Stimulated activated CD8-positive, alpha-beta memory T cell treated with anti-CD3 and anti-CD28 coated beads, Interleukin-4, amount 100 ng/mL, for 24 hours (primary cell): ENCODE results near the gene CA10.

Experiments used
- DNase-seq: peaks from one replicate; pipeline ENCODE4 v3.0.0-alpha.2; 2020; ENCODE audit warnings: low read depth

The CA10 gene

GRCh38 chr17:51815097-51815496 lies 343.4 kb downstream of the CA10 start:
- DNase-seq = no peak

GRCh38 chr17:51814521-51814920 lies 344.0 kb downstream of the CA10 start:
- no peak for DNase-seq

DNA sequence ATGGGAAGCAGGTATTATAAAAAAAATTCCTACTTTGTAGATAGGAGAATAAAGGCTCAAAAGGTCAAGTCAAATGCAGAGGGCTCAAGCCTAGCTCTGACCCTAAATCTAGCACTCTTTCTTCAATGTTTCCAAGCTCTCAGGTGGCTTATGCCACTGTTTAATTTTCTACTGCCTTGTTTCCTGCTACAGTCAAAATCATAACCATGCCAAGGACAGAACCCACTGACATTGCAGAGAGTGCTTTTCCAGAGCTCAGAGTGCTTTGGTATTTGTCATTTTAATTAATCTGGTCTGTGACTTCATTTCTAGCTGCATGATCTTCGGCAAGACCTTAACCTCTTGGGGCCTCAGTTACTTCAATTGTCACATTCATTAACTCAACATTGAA lies 344.7 kb downstream of the CA10 start:
- DNase-seq = no peak

DNA sequence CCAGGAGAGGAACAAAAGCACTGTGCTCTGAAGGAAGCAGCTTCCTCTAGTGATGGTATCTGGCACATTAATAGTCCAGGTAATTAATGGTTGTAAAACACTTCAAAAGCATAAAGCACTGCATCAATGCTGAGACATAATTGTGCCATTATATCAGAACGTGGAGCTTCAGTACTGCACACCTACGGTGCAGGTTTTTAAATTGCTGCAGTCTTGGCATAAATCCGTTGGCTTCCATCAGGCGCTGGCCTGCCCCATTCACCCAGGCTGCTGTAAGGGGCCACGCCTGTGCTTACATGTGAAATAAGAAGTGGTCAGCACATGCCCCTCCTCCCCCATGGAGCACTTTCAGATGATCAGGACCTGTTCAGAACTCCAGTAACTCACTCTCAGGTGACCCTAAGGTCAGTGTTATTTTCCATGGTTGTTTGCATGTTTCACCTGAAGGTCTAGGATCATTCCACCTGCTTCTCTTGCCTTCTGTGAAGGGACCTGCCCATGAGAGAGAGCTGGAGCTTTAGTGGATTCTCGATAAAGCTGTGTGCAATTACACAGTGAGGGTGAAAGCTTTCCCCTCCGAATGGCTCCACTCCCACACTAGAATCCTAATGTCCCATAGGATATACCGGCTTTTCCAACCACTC lies 345.3 kb downstream of the CA10 start:
- DNase-seq = no peak

DNA sequence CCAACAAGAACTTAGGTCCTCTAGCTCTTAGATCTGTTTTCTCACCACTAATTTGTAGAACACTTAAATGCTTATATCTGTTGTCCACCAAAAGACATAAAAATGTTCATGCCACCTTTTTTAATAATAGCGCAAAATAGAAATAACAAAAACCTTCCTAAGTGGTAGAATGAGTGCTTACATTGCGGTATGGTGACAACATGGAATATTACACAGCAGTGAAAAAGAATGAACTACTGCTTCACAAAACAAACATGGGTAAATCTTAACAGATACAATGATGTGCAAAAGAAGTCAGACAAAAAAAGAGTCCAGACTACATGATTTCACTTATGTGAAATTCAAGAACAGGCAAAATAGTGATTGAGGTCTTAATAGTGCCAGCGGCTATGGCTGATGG lies 351.1 kb downstream of the CA10 start:
- no peak for DNase-seq

GRCh38 chr17:51805765-51806164 lies 352.7 kb downstream of the CA10 start:
- no peak for DNase-seq

DNA sequence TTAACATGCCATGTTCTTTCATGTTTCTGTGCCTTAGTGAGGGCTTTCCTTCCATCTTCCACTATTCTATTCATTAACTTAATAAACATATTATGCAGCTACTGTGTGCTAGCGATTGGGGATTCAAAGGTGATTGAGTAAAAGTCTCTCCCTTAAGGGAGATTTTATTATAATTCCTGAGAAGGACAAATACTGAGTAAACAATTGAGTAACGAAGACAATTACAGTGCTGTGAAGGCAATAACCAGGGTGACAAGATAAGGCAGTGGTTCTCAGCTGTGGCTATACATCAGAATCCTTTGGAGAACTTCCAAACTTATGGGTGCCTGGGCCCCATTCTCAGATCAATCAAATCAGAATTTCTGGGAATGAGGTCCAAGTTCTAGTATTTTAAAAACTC lies 353.3 kb downstream of the CA10 start:
- DNase-seq = no peak

GRCh38 chr17:51803161-51803560 lies 355.4 kb downstream of the CA10 start:
- no peak for DNase-seq

DNA sequence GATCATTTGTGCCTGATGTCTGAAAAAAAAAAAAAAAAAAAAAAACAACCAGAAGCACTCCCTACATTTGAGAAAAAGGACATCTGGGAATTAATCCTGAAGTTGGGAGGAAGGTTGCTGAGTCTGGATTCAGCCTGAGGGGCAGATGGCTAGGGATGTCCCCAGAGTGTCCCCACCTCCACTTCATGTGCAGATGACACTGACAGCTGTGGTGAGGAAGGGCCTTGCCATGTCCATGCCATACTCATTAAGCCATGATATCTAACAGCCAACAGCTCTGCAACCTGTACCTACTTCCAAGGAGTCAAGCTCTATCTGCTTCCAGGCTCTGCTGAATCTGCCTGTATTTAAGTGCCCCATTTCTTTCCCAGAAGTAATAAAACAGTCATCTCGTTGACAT lies 356.0 kb downstream of the CA10 start:
- no peak for DNase-seq

DNA sequence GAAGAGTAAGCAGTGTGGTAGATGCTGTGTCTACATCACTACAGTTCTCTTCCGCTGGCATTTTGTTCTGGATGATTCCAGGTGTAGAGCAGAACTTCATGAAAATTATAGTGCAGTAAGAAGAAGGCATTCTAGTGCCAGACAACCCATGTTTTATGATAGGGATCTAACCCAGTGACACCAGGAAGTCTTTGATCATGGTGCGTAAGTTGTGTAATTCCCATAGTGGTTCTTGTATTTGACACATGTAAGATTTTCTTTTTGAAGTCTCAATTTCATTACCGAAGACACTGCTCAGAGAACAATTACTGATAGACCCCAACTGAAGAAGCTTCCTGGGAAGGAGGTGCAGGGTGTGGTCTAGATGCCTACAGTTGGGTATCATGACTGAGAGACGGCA lies 356.9 kb downstream of the CA10 start:
- no peak for DNase-seq

GRCh38 chr17:51799981-51800380 lies 358.5 kb downstream of the CA10 start:
- DNase-seq = no peak

- DNase-seq = no peak
Observed at GRCh38 chr17:51799240-51799639, 359.3 kb downstream of the CA10 start.

DNA sequence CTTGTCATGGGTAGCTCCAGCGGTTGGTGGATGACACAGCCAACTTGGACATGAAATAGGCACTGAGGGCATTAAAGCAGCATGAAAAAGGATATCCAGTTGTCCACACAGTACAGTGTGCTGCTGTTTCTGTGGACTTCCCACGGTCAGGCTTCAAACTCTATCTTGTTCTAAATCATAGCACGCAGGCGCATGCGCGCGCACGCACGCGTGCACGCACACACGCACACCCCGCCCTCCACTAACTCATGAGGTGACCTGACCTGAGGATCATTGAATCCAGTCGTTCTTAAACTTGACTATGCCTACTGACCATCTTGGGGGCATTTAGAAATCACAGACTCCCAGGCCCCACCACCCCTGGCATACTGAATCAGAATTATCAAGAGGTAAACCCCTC lies 361.4 kb downstream of the CA10 start:
- DNase-seq = no peak

DNA sequence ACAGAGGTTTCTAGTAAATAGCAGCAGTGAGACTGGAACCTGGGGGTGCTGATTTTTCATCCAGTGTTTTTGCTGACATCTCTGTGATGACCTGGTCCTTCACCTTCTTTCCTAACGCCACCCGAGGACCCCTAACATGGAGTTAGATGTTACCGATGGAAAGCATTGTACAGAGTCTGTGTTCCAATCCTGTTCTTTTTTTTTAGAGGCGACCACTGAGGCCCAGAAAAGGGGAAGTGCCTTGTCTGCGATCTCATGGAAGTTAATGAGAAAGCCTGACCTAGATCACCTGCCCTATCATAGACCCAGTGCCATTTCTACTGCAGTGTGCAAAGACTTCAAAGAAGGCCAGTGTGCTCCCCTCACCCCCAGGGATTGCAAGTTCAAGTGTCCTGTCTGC lies 362.5 kb downstream of the CA10 start:
- DNase-seq = no peak

DNA sequence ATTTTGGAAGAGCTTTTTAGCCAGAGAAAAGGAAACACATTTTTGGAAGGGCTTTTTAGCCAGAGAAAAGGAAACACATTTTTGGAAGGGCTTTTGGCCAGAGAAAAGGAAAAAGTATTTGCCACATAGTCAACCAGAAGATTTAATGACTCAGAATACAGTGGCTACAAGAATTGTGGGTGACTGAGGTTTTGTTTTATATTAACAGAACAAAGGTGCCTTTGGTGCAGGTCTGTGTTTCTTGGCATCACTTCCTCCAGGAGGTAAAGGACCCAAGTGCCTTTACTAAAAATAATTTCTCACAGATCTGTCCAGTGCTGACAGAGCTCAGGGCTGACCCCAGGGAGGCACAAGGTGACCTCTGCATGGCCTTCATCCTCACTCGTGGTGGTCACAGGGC lies 363.1 kb downstream of the CA10 start:
- no peak for DNase-seq

DNA sequence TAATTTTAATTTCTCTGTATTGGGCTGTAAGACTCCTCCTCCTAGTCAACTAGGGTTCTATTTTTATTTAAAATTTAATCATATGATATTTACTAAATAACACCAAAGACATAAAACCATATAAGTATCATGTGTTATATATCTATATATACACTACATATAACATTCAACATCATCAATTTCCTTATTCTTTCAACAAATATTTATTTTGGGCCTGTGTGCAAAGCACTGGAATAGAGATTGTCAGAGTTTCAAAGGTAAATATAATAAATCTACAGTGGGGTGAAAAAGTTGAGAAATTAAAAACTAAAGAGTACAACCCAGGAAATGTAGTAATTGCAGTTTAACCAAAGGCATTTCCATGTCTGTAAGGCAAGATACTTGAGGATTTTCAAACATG lies 364.0 kb downstream of the CA10 start:
- DNase-seq = no peak

DNA sequence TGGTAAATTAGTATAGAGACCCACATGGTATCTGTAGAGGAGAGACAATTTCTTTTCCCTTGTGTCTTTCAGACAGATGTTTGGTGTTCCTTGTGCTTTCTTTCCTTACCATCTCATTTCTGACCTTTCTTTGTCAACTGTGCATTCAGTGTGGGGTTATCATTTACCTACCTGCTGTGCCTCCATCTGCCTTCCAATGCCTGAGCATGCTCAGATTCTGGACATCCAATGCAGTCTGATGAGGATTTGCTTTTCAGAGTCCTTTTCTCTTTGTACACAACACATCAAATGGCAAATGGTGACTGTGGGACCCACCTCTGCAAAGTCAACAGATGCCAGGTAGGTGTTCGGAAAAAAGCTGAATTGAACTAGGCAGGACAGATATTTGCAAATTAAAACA lies 364.8 kb downstream of the CA10 start:
- DNase-seq = no peak

DNA sequence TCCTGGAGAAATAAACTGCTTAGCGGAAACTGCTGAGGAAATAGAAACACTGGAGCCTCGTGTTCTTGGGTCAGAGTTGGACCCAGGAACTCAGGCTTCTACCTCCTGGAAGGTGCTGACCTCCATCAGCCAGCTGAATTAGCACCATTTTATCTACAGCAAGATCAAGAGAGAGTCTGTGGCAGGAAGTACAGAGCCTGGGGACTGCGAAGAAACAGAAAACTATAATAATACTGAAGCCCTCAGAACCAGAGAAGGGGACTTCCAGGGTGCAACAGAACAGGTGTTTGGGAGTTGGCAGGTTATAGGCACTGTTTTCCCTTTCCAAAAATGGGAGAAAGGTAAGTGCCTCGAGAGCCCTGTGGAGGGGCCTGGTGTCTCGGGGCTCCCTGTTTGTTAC lies 379.7 kb downstream of the CA10 start:
- DNase-seq = no peak

DNA sequence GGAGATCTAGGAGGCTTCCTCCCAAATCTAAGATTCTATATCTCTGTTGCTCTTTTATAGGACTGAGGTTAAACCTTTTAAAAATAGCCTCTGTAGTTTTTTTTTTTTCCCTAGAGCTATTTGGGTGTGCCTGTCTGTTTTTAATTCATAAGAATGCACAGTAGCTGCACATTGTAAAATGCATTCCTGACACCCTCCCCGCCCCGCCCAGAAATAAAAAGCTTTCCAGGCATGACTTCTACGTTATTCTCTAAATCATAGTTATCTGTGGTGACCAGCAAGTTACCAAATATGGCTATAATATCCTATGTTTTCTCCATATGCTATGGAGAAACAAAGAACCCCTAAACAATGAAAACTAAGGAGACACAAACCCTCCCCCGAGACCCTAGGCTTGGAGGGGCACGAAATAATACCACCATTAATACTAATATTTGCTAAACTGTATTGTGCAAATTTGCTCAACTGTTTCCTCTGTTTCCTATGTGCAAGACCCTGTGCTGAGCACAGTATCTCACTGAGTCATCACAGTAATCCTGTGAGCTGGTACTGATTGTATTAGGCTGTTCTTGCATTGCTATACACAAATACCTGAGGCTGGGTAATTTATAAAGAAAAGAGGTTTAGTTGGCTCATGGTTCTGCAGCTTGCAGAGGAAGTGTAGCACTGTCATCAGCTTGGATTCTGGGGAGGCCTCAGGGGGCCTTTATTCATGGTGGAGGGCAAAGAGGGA lies 388.3 kb downstream of the CA10 start:
- DNase-seq = no peak

GRCh38 chr17:51769231-51769630 lies 389.3 kb downstream of the CA10 start:
- DNase-seq = no peak

DNA sequence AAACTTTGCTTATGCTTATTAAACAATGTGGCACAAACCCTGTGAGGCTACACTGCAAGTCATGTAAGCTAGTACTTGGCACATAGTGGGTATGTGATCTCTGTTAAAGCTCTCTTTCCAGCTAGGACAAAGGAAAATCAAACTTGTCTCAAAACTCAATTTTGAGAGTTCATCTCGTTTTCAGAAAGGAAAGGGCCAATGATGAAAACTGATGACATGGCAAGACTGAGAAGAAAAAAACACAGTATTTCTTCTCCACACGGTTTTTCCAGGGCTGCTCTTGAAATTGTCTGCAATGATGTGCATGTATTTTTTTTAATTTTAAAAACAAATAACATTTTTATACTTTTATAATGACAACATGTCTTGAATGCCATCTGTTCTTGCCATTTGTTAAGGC lies 389.8 kb downstream of the CA10 start:
- DNase-seq = no peak

DNA sequence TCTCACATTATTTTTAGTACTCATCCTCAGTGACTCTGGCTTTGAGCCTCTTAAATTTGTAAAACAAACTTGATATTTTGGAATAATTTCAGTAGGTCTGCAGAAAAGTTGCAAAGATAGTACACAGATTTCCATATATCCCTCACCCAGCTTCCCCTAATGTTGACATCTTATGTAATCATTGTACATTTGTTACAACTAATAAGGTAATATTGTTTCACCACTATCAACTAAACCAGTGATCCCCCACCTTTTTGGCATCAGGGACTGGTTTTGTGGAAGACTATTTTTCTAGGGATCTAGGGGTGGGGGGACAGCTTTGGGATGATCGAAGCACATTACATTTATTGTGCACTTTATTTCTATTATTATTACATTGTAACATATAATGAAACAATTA lies 391.2 kb downstream of the CA10 start:
- no peak for DNase-seq

- no peak for DNase-seq
Observed at GRCh38 chr17:51765282-51766135, 393.0 kb downstream of the CA10 start.
